ENCODE data around the gene BCS1L. TPM values are rescaled to one million over a fixed set of nuclear protein-coding genes. Genes with fewer than 3 reads are reported as not detected.

BCS1L gene
- total and polyA plus RNA-seq, 2 of the 13 experiments (the other 11 are each of a cell fraction or from before 2014, with no cell fraction given): 48.9 to 76.0 TPM

DNA sequence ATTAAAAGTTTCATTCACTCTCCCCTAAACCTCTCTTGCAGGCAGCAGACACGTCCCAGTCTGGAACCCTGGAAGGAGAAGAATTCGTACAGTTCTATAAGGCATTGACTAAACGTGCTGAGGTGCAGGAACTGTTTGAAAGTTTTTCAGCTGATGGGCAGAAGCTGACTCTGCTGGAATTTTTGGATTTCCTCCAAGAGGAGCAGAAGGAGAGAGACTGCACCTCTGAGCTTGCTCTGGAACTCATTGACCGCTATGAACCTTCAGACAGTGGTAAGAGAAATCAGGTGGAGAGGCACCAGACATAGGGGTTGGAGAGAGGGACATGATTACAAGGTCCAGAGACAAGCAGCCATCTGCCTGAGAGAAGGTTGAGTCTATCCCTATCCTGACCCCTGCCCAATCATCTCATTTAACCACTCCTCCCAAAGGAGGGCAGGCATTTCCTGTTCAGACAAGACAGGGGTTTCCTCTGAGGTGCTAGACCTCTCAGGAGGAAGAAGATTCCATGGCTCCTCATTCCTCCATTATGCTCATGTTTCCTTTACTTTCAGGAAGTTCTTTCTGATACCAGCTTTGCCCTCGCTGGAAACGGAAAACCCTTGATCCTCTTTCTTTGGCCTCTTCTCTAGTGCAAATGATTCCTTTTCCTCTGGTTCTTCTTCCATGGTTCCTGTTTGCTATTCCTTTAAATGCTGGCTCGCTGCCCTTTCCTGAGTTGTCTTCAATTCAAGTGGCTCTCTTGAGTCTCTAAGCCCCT is 36.7 kb upstream of the BCS1L start:
- ChIA-PET CTCF (ENCODE audit: low intra/inter-chr PET ratio, low total read pairs) (no interaction called here), POLR2A (interaction anchor here (1.3 kb wide), 1 partner anchor 37 kb away, joined by 4 read pairs; the partner anchor contains the start of genes BCS1L and ZNF142)
- in situ Hi-C loops (cut with HindIII; ENCODE audit: extremely low pct_ligation_motif_present, low pct_unique_long_range_greater_than_20kb) (no loop called here), intact Hi-C loops (cut with micrococcal nuclease; ENCODE audit: unreplicated experiment) (no loop called here)
- H3K27ac ChIP-seq (ENCODE audit: extremely low read length, insufficient read depth, low read length): no peak overlapping the region
- no peaks in the 10 kb centered on the region for H3K79me2 ChIP-seq (ENCODE audit: insufficient read depth, low read length)
- DNase-seq (ENCODE audit: low spot score) (no peak), ATAC-seq (peak; percentile 25; the same call in 2 of the 3 replicates), FAIRE-seq (no peak)
- 0 out of 2 replicates have a peak, but pooled peaks cover 6% of the 10 kb centered on the region for H3K4me1 ChIP-seq (ENCODE audit: insufficient read depth, low read length)
- 23% methylated on average over 7 of the region's 7 CpGs for WGBS (ENCODE audit: low lambda C conversion rate)
- no TSS peak for BruUV-seq (replicated peaks)
- H3K4me2 ChIP-seq (ENCODE audit: low read depth, low read length): no peak overlapping the region; the same call in 1 of the 2 replicates
- no peak overlapping the region for H2AFZ ChIP-seq (ENCODE audit: low read length)
- H4K20me1 ChIP-seq (ENCODE audit: insufficient read depth, low read length): no peaks in the 10 kb centered on the region
- no peak overlapping the region for H3K9ac ChIP-seq (ENCODE audit: insufficient read depth, low read depth, low read length)
- no peak overlapping the region for H3K4me3 ChIP-seq (replicated peaks in 1 of 3; ENCODE audit: insufficient read depth in 1 of 3, low read depth in 2 of 3, low read length in 3 of 3)
- 0 out of 5 replicates have a peak, but pooled peaks cover 0 to 3% of the 10 kb centered on the region in 2 experiments for H3K27me3 ChIP-seq (ENCODE audit: control insufficient read depth in 1 of 2, insufficient read depth in 2 of 2, low read length in 2 of 2)
- H3K9me3 ChIP-seq (ENCODE audit: low read length): no peaks in the 10 kb centered on the region
- H3K36me3 ChIP-seq (replicated peaks in 1 of 2; ENCODE audit: control insufficient read depth in 1 of 2, insufficient read depth in 2 of 2, low read length in 2 of 2): no peaks in the 10 kb centered on the region
- TF ChIP-seq SNAPC5 (CRISPR knock-in tag; IDR thresholded peaks at IDR 0.05; ENCODE audit: borderline replicate concordance): no peak
- TF ChIP-seq SRF (IDR thresholded peaks at IDR 0.05; ENCODE audit: low read depth, low read length): no peak
- no peak for TF ChIP-seq IRF2 (CRISPR knock-in tag; IDR thresholded peaks at IDR 0.05)
- TF ChIP-seq TSC22D2 (CRISPR knock-in tag; IDR thresholded peaks at IDR 0.05; ENCODE audit: borderline replicate concordance): no peak
- TF ChIP-seq RXRB (CRISPR knock-in tag; IDR thresholded peaks at IDR 0.05; ENCODE audit: borderline replicate concordance): no peak
- TF ChIP-seq, protein P1, sequence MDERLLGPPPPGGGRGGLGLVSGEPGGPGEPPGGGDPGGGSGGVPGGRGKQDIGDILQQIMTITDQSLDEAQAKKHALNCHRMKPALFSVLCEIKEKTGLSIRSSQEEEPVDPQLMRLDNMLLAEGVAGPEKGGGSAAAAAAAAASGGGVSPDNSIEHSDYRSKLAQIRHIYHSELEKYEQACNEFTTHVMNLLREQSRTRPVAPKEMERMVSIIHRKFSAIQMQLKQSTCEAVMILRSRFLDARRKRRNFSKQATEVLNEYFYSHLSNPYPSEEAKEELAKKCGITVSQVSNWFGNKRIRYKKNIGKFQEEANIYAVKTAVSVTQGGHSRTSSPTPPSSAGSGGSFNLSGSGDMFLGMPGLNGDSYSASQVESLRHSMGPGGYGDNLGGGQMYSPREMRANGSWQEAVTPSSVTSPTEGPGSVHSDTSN (CRISPR knock-in tag; IDR thresholded peaks at IDR 0.05): no peak
- TF ChIP-seq EED (CRISPR knock-in tag; IDR thresholded peaks at IDR 0.05): no peak
- no peak for TF ChIP-seq ZNF292 (CRISPR knock-in tag; IDR thresholded peaks at IDR 0.05; ENCODE audit: borderline replicate concordance, low read depth)
- TF ChIP-seq ZNF772 (CRISPR knock-in tag; IDR thresholded peaks at IDR 0.05): no peak
- TF ChIP-seq, protein P2, sequence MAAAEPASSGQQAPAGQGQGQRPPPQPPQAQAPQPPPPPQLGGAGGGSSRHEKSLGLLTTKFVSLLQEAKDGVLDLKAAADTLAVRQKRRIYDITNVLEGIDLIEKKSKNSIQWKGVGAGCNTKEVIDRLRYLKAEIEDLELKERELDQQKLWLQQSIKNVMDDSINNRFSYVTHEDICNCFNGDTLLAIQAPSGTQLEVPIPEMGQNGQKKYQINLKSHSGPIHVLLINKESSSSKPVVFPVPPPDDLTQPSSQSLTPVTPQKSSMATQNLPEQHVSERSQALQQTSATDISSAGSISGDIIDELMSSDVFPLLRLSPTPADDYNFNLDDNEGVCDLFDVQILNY (CRISPR knock-in tag; conservative IDR thresholded peaks at IDR 0.05): no peak
- TF ChIP-seq ZNF318 (CRISPR knock-in tag; IDR thresholded peaks at IDR 0.05): no peak
- TF ChIP-seq STAT5B (CRISPR knock-in tag; IDR thresholded peaks at IDR 0.05): no peak
- no peak for TF ChIP-seq ZNF724P (CRISPR knock-in tag; IDR thresholded peaks at IDR 0.05; ENCODE audit: borderline replicate concordance)

Data from HepG2 (cell line).